HG03159 (cell line): ENCODE data around the gene GALNT9.
"Not testable (repeated sequence)": the region's sequence is repeated elsewhere in the genome, so short reads cannot be mapped to it uniquely, and the experiment has no call there.

Experiments used
- ATAC-seq: cut with Tn5 transposase; IDR thresholded peaks from one replicate; pipeline ENCODE4 v1.9.1; 2021; ENCODE audit warnings: mild to moderate bottlenecking, moderate library complexity; ENCODE audit not compliant: unreplicated experiment

Gene GALNT9

DNA sequence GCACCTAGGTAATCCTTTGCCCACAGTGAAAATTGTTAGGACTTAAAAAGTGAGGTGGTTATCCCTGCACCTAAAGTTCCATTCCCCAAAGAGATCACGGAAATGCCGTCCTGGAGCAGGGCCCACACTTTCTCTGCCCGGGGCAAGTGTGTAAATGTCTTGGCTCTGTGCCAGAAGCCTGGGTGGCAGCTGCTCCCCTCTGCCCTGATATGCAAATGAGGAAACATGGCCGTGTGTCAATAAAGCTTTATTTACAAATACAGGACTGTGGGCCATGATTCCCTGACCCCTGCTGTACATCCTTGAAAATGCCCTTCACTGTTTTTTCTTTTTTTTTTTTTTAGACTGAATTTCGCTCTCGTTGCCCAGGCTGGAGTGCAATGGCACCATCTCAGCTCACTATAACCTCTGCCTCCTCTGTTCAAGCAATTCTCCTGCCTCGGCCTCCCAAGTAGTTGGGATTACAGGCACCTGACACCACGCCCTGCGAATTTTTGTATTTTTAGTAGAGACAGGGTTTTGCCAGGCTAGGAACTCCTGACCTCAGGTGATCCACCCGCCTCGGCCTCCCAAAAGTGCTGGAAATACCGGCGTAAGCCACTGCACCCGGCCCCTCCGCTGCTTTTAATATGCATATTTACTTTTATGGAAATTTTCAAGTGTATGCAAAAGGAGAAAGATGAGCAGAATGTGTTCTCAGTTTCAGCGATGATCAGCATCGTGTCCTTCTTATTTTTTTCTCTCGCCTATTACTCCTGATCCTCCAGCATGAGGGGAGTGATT is 75.5 kb downstream of the GALNT9 start:
- ATAC-seq: no peak

- not testable (repeated sequence) for ATAC-seq
Observed at GRCh38 chr12:132252981-132253380, 76.4 kb downstream of the GALNT9 start.

GRCh38 chr12:132251741-132252490 is 77.5 kb downstream of the GALNT9 start:
- ATAC-seq: no peak

- ATAC-seq: no peak
Observed at GRCh38 chr12:132251310-132251709, 78.1 kb downstream of the GALNT9 start.

DNA sequence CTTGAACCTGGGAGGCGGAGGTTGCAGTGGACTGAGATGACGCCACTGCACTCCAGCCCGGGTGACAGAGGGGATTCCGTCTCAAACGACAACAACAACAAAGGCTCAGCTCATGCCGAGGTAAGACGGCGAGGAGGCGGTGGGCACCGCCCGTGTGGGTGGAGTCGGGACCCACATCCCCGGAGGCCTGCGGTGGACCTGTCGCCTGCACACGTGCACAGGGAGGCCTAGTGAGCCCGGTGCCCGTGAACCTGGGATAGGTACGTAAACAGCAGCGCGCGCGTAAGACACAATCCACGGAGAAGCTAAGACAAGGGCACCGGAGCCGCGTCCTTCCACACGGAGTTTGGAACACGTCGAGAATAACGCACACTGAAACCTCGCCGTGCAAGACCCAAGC is 78.7 kb downstream of the GALNT9 start:
- no peak for ATAC-seq

- no peak for ATAC-seq
Observed at GRCh38 chr12:132249689-132250478, 79.5 kb downstream of the GALNT9 start.

GRCh38 chr12:132248453-132249167 is 80.8 kb downstream of the GALNT9 start:
- ATAC-seq: no peak

DNA sequence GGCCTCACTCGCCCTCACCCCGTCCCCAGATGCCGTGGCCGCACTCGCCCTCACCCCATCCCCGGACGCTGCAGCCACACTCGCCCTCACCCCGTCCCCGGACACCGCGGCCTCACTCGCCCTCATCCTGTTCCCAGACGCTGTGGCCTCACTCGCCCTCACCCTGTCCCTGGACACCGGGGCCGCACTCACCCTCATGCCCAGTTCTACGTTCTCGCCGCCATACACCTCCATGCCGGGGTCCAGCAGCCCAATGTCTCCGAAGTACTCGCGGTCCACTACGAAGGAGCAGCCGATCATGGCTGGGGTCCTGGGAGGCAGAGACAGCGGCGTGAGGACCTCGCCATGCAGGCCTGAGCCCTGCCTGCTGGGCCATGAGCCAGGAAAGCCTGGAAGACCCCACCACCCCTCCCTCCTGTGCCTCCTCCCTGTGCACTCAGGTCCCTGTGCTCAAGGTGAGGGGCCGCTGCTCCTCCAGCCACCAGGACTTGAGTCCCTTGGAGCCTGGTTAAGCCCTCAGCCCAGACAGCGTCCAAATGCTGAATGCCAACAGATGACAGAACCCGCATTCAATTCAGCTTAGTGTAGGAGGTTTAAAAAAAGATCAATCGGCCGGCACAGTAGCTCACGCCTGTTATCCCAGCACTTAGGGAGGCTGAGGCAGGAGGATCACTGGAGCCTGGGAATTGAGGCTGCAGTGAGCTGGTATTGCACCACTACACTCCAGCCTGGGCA is 81.5 kb downstream of the GALNT9 start:
- no peak for ATAC-seq

- ATAC-seq: no peak
Observed at GRCh38 chr12:132246997-132247717, 82.2 kb downstream of the GALNT9 start.

- ATAC-seq: no peak
Observed at GRCh38 chr12:132245521-132246101, 83.8 kb downstream of the GALNT9 start.

DNA sequence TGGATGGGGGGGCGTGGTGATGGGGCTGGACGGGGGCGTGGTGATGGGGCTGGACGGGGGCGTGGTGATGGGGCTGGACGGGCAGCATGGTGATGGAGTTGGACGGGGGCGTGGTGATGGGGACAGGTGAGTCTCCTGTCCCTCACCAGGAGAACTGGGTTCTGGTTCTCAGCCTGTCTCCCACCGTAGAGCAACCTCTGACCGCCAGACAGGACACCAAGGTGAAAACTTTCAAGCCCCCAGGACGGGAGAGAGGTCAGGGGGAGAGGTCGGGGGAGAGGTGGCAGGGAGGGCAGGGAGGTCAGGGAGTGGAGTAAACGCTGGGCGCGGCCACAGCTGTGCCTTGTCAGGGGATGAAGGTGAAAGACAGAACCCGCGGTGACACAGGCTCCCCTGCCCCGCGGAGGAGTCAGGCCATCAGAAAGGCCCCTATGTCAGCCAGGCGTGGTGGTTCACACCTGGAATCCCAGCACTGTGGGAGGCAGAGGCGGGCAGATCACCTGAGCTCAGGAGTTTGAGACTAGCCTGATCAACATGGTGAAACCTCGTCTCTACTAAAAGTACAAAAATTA is 84.6 kb downstream of the GALNT9 start:
- no peak for ATAC-seq

- ATAC-seq: no peak
Observed at GRCh38 chr12:132243596-132244310, 85.6 kb downstream of the GALNT9 start.

GRCh38 chr12:132243171-132243570 is 86.2 kb downstream of the GALNT9 start:
- ATAC-seq: not testable (repeated sequence)

- ATAC-seq: not testable (repeated sequence)
Observed at GRCh38 chr12:132240669-132241007, 88.8 kb downstream of the GALNT9 start.

- no peak for ATAC-seq
Observed at GRCh38 chr12:132239796-132240668, 89.4 kb downstream of the GALNT9 start.

GRCh38 chr12:132239392-132239791 is 90.0 kb downstream of the GALNT9 start:
- no peak for ATAC-seq

- ATAC-seq: no peak
Observed at GRCh38 chr12:132238884-132239283, 90.5 kb downstream of the GALNT9 start.
